ENCODE results near the gene CLIP3. TPM values are rescaled to one million over a fixed set of nuclear protein-coding genes. Genes with fewer than 3 reads are reported as not detected.

Gene CLIP3
- polyA plus RNA-seq, 2 of the 4 experiments (the other 2 are of a cell fraction): 1.1 to 1.5 TPM

- TF ChIP-seq RAD21 (conservative IDR thresholded peaks at IDR 0.05 in 1 of 2, IDR thresholded peaks at IDR 0.05 in 1 of 2): peak in 1 of 2 experiments; percentile 22; a peak in 2 of 5 replicates
- TF ChIP-seq RARB (CRISPR knock-in tag; IDR thresholded peaks at IDR 0.05): no peak
- Histone ChIP-seq H3K9me3 (peaks cover 2% of the 10 kb centered on the region; the same call in 1 of the 3 replicates), H3K4me3 (peak overlapping the region; percentile 79), H3K27ac (peak overlapping the region; percentile 88 to 90; a peak in 5 of 6 replicates), H3K4me2 (peak overlapping the region; percentile 83), H3K4me1 (peaks cover 19% of the 10 kb centered on the region)
- DNase-seq (ENCODE audit: low read depth in 1 of 2, low spot score in 1 of 2) (no peak), ATAC-seq (no peak), FAIRE-seq (no peak)
- 92% methylated on average over 49 of the region's 49 CpGs for WGBS (ENCODE audit: missing lambda C conversion rate)
- ChIA-PET CTCF (interaction anchor here (0.7 to 1.9 kb wide), 17 partner anchors 9 to 114 kb away, joined by 3 to 5 read pairs (median 3); partner anchors contain the start of genes SYNE4 and THAP8), POLR2A (interaction anchor here (2.4 kb wide), 1 partner anchor 15 kb away, joined by 11 read pairs; the partner anchor contains the start of gene SYNE4)
Observed at GRCh38 chr19:35993923-35994598, 38.6 kb downstream of the CLIP3 start.

- ChIA-PET POLR2A (no interaction called here), CTCF (interaction anchor here (0.6 to 2.5 kb wide), 14 partner anchors 8 to 113 kb away, joined by 3 to 10 read pairs (median 3); partner anchors contain the start of gene THAP8)
- peaks cover 15% of the 10 kb centered on the region for H3K4me1 ChIP-seq
- no peak overlapping the region for H3K4me2 ChIP-seq
- 84% methylated on average over 8 of the region's 8 CpGs for WGBS (ENCODE audit: missing lambda C conversion rate)
- peaks cover 9% of the 10 kb centered on the region; the same call in 2 of the 3 replicates for H3K9me3 ChIP-seq
- FAIRE-seq (no peak), DNase-seq (ENCODE audit: low read depth in 1 of 2, low spot score in 1 of 2) (no peak), ATAC-seq (no peak)
- no peak for TF ChIP-seq CBX8 (IDR thresholded peaks at IDR 0.05)
- no peak for TF ChIP-seq REST (IDR thresholded peaks at IDR 0.05)
- no peak for TF ChIP-seq ZSCAN20 (CRISPR knock-in tag; IDR thresholded peaks at IDR 0.05)
- no peak for TF ChIP-seq ELK1 (IDR thresholded peaks at IDR 0.05; ENCODE audit: low read depth, low read length)
- TF ChIP-seq MYC (IDR thresholded peaks at IDR 0.05; ENCODE audit: borderline replicate concordance, low read length): no peak
- TF ChIP-seq ZFP36 (IDR thresholded peaks at IDR 0.05; ENCODE audit: borderline replicate concordance, partially characterized antibody): no peak
- no peak for TF ChIP-seq RCOR1 (IDR thresholded peaks at IDR 0.05; ENCODE audit: low read depth, low read length)
- TF ChIP-seq EHF (CRISPR knock-in tag; IDR thresholded peaks at IDR 0.05): no peak
- no peak overlapping the region for H3K4me3 ChIP-seq
- H3K27ac ChIP-seq: no peak overlapping the region
Observed at GRCh38 chr19:35992907-35993765, 39.5 kb downstream of the CLIP3 start.

- no peak overlapping the region for H3K27ac ChIP-seq
- ChIA-PET POLR2A (interaction anchor here (0.5 to 0.8 kb wide), 2 partner anchors 62 to 139 kb away, joined by 4 to 6 read pairs; partner anchors contain the start of gene THAP8), CTCF (interaction anchor here (0.9 to 2.5 kb wide), 10 partner anchors 10 to 177 kb away, joined by 3 to 10 read pairs (median 5); partner anchors contain the start of gene ALKBH6)
- FAIRE-seq (no peak), DNase-seq (ENCODE audit: low read depth in 1 of 2, low spot score in 1 of 2) (no peak), ATAC-seq (no peak)
- peaks cover 9% of the 10 kb centered on the region; the same call in 2 of the 3 replicates for H3K9me3 ChIP-seq
- 71% methylated on average over 7 of the region's 7 CpGs for WGBS (ENCODE audit: missing lambda C conversion rate)
- peaks cover 15% of the 10 kb centered on the region for H3K4me1 ChIP-seq
- TF ChIP-seq CEBPB (IDR thresholded peaks at IDR 0.05): no peak
- TF ChIP-seq CBX8 (IDR thresholded peaks at IDR 0.05): no peak
- no peak overlapping the region for H3K4me2 ChIP-seq
- H3K4me3 ChIP-seq: no peak overlapping the region
Observed at GRCh38 chr19:35991731-35992450, 40.8 kb downstream of the CLIP3 start.
